Posterior cingulate gyrus (tissue), 11 donors: ENCODE measurements around the gene POLR2I.
"Not testable (repeated sequence)": the region's sequence is repeated elsewhere in the genome, so short reads cannot be mapped to it uniquely, and the experiment has no call there.

Experiments
- DNase-seq, 10 donors: peaks; one replicate each; pipeline versions ENCODE4 v3.0.0 to v3.0.0-alpha.2; 2020 to 2021; ENCODE audit warnings: mixed read lengths in 3 of 10
- intact Hi-C: fragments of 100-400 bp; cut with DNase I; formaldehyde crosslinking; loops from one replicate; pipeline ENCODE4 v1.15.1; 2023

POLR2I gene

DNA sequence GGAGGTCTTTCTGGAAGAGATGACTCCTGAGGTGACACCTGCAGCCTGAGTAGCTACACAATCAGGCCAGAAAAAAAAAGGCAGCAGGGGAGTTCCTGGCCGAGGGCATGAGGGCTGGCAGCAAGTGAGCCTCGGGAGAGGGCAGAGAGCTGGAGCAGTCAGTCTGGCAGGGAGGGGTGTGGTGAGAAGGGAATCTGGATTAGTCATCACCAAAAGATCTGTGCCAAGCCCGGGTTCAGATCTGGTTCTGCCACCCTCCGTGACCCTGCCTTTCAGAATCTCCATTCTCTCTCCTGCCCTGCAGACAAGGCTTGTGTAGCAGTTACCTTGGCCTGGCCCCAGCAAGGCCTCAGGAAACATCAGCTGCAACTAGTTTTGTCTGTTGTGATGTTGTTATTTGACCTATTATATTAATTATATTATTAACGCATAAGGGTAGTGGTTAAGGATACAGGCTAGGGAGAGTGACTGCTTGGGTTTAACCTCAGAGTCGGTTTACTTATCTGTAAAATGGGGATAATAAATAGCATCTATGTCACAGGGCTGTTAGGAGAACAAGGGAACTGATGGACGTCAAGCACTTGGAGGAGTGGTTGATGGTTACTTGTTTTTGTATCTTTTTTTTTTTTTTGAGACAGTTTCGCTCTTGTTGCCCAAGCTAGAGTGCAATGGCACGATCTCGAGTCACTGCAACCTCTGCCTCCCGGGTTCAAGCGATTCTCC, 22.4 kb upstream of the POLR2I start:
- intact Hi-C loops, result no loop called here
- peak in 1 of 10 donors; percentile 42 for DNase-seq

- intact Hi-C loops, result not testable (repeated sequence)
- peak in 2 of 10 donors; percentile 8 to 42 for DNase-seq
These were observed 20.2 kb upstream of the POLR2I start for GRCh38 chr19:36134867-36135266.

GRCh38 chr19:36131221-36131620, 16.5 kb upstream of the POLR2I start:
- intact Hi-C loops, DNase-seq: not testable (repeated sequence)

DNA sequence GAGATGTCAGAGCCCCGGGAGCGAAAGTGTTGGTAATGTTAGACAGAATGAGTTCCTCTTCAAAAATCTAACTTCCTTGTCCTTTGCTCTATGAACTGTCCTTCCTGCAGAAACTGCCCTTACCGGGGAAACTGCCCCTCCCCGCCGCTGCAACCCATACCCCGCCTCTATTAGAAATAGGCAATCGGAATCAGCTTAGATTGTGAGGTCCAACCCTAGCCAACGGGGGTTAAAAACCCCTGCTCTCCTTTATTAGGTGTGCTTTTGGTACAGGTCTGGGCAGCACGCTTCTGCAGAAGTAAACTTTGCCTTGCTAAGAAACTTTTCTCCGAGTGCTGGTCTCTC, 13.7 kb upstream of the POLR2I start:
- no peak for DNase-seq
- intact Hi-C loops, result loop anchor here (2.0 to 5.0 kb wide), 2 partner anchors 14 to 66 kb away; partner anchors contain the start of genes POLR2I and TBCB

DNA sequence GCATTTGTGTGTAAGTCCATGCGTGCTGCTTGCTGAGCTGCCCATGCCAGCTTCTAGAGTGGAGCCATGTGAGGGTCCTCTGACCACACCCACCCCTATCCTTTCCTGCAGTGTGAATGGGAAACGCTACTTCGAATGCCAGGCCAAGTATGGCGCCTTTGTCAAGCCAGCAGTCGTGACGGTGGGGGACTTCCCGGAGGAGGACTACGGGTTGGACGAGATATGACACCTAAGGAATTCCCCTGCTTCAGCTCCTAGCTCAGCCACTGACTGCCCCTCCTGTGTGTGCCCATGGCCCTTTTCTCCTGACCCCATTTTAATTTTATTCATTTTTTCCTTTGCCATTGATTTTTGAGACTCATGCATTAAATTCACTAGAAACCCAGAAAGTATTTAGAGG, 10.9 kb upstream of the POLR2I start:
- intact Hi-C loops, result loop anchor here (5.0 kb wide), 1 partner anchor 63 kb away; no protein-coding TSS in a partner anchor
- no peak for DNase-seq

DNA sequence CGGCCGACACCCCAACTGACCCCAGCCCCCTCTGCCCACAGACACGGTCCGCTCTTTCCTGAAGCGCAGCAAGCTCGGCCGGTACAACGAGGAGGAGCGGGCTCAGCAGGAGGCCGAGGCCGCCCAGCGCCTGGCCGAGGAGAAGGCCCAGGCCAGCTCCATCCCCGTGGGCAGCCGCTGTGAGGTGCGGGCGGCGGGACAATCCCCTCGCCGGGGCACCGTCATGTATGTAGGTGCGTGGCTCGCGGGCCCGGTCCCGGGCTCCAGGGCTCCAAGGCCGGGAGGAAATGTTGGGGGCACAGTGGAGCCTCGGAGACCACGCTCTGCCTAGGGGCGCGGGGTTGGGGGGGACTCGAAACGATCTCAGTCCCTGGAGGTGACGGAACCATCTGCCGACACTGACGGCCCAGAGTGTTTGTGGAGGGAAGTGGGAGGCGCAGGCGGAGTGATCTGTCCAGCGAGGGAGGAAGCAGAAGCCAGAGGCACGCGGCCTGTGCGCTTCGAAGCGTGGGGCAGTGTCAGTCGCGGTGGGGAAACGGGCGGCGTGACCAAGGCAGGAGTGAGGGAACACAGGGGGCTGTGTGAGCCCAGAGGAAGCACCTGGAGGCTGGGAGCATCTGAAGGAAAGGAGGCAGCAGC, 6.9 kb upstream of the POLR2I start:
- DNase-seq, result no peak
- intact Hi-C loops, result no loop called here

- DNase-seq, result no peak
- intact Hi-C loops, result no loop called here
These were observed 6.3 kb upstream of the POLR2I start for GRCh38 chr19:36120984-36121358.

GRCh38 chr19:36120092-36120983, 5.7 kb upstream of the POLR2I start:
- no peak for DNase-seq
- intact Hi-C loops, result no loop called here

DNA sequence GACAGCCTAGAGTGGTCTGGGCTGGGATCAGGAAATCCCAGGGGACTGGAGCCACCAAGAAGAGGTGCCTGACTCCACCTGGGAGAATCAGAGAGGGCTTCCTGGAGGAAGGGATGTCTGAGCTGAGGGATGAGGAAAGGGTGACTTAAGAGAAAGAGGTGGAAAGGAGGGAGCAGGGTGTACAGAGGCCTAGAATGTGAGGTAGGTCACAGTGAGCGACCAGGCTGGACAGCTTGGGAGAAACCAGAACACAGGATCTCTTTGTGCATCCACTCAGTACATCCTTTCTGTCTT, 1.6 kb upstream of the POLR2I start:
- intact Hi-C loops, result no loop called here
- no peak for DNase-seq

DNA sequence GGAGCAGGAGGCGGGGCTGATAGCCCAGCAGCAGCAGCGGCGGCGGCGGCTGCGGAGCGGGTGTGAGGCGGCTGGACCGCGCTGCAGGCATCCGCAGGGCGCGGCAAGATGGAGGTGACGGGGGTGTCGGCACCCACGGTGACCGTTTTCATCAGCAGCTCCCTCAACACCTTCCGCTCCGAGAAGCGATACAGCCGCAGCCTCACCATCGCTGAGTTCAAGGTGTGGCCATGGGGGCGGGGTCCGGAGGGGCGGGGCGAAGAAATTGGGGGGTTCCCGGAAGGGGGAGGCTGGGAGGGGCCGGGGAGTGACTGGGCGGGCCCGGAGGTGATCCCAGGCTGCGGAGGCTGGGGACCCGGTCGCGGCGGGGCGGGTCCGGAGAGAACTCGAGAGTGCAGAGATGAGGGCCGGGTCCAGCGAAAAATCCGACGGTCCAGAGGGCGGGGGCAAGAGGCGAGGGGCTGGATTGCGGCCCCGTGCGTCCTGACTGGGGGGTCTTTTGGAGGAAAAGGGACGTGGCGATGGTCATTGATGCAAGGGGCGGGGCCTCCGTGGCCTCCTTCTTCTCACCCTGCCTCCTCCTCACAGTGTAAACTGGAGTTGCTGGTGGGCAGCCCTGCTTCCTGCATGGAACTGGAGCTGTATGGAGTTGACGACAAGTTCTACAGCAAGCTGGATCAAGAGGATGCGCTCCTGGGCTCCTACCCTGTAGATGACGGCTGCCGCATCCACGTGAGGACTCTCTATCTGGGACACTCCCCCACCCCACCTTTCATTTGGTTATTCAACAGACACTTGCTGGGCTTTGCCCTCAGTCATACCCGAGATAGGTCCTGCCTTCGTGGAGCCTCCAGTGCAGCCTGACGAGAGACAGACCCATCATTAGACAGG, 1.0 kb upstream of the POLR2I start, which contains the start of gene TBCB:
TSS of gene TBCB (plus strand) at position 16 of the 891 bp plus-strand sequence. CDS start at position 109, 93 bp downstream.
- intact Hi-C loops, result loop anchor here (2.0 kb wide), 1 partner anchor 13 kb away; no protein-coding TSS in a partner anchor
- DNase-seq, result no peak

GRCh38 chr19:36113894-36114720, 568 bp downstream of the POLR2I start:
- DNase-seq, result peak in 2 of 10 donors; percentile 27 to 35
- intact Hi-C loops, result loop anchor here (1.0 to 2.0 kb wide), 2 partner anchors 15 to 54 kb away; no protein-coding TSS in a partner anchor

DNA sequence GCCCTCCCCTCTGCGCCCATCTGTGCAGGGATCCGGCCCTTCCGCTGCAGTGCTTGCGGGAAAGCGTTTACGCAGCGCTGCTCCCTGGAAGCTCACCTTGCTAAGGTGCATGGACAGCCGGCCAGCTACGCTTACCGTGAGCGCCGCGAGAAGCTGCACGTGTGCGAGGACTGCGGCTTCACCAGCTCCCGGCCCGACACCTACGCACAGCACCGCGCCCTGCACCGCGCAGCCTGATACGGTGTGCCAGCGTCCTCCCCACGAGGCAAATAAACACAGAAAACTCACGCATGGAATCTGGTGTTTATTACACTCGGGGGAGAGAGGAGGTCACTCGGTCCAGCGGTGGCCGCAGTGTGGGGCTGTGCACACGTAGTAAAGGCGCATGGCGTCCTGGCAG, 1.2 kb downstream of the POLR2I start:
- no peak for DNase-seq
- intact Hi-C loops, result no loop called here

GRCh38 chr19:36112678-36113077, 2.0 kb downstream of the POLR2I start:
- DNase-seq, result no peak
- intact Hi-C loops, result no loop called here

GRCh38 chr19:36111200-36111539, 3.5 kb downstream of the POLR2I start:
- intact Hi-C loops, result no loop called here
- no peak for DNase-seq

DNA sequence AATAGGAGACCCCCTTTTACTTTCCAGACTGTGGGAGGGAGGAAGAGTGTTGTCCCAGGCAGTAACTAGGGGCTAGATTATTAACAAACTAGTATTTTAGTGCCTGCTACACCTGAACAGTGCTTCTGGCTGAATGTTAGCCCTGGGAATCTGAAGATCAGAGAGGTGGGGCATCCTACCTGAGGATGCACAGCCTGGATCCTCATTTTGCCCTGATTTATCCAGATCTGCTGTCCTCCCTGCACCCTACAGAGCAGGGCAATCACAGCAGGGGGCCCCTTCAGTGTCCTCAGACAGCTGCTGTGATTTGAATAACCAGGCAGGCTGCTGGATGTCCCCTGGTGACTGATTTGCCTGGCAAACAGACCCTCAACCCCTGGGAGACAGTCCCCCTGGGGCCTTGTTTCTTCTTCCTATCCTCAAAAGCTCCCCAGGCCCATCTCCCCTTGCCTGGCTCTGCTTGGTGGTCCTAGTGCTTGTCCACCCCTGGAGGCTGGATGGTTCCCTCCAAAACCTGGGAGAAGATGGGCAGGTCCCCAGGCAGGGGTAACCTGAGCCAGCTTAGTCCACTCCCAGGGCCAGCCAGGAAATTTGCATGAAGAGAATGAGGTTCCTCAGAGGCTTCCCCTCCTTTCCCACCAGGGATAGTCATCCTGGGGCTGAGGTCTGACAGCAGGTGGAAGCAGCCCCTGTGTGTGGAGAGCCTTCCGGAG, 4.0 kb downstream of the POLR2I start, which contains the start of gene OVOL3:
TSS of gene OVOL3 (plus strand) at position 657 of the 713 bp plus-strand sequence. CDS start 60 bp downstream, outside the sequence.
- intact Hi-C loops, result no loop called here
- no peak for DNase-seq

DNA sequence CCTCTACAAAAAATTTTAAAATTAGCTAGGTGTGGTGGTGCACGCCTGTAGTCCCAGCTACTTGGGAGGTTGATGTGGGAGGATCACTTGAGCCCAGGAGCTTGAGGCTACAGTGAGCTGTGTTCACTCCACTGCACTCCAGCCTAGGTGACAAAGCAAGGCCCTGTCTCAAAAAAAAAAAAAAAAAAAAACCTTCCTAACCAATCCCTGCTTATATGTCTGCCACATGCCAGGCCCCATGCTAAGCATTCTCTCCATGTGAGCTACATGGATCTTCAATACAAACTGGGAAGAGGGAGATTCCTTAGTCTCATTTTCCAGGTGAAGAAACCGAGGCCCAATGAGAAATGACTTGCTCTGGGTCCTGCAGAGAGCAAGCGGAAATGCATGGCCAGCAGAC, 6.0 kb downstream of the POLR2I start:
- DNase-seq, result no peak
- intact Hi-C loops, result no loop called here

GRCh38 chr19:36106991-36107390, 7.7 kb downstream of the POLR2I start:
- DNase-seq, result no peak
- intact Hi-C loops, result no loop called here

GRCh38 chr19:36106441-36106840, 8.2 kb downstream of the POLR2I start:
- intact Hi-C loops, result no loop called here
- no peak for DNase-seq
